Measurements from ENCODE around the gene ANKRD53.

- TF ChIP-seq EZH2phosphoT487 (IDR thresholded peaks at IDR 0.05; ENCODE audit: low read depth) = no peak
- TF ChIP-seq CTCF (IDR thresholded peaks at IDR 0.05; ENCODE audit: low read depth, low read length) = no peak
These were observed 16.8 kb upstream of the ANKRD53 start for GRCh38 chr2:70961648-70961994.
